DMS53 treated with DMSO at 0.1 percent for 48 hours (cell line): Measurements from ENCODE around the gene RASSF1.
"Not testable (repeated sequence)": the region's sequence is repeated elsewhere in the genome, so short reads cannot be mapped to it uniquely, and the experiment has no call there.

Experiments
- DNase-seq: peaks from one replicate; lab custom pipeline; 2025; ENCODE audit not compliant: unreplicated experiment; lab: John Stamatoyannopoulos, UW

The RASSF1 gene

DNA sequence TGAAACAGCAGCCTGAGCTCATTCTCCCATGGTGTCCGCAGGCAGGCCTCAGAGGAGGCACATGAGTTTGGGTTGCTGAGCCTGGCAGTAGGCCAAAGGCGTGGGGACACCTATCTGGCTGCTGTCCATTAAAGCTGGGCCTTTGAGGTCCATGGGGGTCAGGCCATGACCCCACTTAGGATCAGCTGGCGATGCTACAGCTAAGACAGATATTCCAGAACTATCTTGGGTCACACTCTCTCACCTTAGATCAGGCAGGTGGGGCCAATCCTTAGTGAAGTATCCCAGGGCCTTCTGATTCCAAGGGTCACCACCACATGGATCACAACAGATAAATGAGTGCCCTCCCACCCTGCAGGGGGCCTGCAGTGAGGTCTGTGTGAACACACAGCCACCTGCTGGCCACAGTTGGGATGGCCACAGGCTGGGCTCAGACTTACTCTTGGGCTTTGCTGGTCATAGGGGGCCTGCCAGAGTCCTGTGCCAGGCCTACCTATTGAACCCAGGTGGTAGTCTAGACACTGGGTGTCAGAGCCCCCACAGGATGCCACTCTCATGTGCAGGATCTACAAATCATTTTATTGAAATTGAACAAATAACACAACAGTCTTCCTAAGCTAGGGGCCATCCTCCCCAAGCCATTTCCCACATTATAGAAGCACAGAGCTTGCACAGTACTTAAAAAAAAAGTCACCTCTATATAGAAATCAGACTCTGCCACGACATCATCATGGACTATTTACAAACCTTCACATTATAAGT is 16.1 kb downstream of the RASSF1 start:
- DNase-seq, result no peak

DNA sequence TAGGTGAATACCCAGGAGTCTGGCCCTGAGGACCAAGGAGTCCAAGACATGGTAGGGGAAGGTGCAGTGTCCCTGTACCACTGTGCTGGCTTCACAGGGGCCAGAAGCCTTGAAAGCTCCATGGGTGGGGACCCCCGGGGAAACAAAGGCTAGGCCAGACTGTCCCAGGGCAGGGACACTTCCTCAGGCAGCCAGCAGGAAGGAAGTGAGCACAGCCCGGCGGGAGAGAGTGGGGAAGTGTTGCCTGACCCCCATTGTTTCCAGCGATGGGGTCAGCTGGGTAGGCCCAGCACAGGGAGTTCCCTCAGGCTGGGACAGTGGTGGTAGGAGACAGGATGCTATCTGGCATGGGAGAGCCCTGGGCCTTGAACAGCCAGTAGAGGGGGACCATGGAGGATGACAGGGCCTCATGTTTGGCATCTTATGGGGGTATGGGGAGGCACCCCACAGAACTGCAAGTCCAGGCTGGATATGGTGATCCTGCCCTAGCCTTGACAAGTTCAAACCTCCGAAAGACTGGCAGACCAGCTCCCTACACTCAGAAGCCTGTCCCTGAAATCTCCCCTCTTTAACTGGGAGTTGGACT is 16.9 kb downstream of the RASSF1 start:
- DNase-seq, result no peak

DNA sequence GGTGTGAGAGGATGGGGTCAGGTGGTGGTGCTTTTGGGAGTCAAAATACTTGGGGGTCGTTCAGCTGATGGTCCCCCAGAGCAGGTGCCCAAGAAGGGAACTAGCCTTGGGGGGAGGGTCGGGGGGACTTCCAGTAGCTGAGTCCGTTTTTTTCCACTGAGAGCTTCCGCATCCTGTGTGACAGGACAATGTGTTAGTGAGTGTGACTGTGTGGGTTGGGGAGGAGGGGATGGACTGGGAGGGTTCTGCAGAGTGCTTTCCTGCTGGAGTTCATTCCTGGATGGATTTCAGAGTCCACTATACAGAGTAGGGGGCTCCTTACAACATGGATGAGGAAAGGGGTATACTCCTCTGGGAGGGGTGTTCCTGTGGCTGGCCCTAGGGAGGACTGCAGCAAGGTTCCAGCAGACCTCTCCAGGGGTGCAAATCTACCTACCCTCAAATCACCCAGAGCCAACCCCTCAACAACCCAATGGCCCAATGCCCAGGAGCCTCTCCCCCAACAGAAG is 17.5 kb downstream of the RASSF1 start:
- no peak for DNase-seq

DNA sequence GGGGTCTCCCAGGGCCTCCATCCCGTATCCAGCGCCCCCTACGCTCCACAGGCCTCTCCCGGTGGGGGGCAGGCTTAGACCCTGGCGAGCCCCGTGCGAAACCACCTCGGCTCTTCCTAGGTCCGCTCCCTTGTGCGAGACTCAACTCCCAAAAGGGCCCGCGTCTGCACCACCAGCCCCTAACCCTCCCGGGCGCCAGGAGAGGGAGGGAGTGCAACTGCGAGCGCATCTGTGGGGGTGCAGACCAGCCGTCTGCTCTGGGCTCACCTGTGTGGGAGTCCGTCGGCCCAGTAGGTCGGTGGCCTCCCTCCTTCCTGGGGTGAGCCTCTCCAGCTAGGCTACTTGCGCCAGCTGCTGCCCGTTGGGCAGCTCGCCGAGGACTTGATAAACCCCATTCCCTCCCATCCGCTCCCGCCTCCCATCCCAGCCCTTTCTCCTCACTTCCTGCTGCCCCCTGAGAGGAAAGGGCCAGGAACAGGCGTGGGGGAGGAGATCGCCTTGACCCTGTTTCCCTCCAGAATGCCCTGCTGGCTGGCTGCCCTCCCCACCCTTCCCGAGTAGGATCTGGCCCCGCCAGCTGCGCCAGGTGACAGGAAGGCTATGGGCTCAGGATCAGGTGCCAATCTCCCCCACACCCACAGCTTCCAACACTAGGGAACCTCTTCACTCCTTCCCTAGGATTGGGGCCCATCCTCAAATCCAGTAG is 18.1 kb downstream of the RASSF1 start, which contains the start of gene HYAL2:
HYAL2 (minus strand) TSS at position 360 of the 706 bp plus-strand sequence. CDS start 2,256 bp downstream, outside the sequence.
- DNase-seq, result no peak

DNA sequence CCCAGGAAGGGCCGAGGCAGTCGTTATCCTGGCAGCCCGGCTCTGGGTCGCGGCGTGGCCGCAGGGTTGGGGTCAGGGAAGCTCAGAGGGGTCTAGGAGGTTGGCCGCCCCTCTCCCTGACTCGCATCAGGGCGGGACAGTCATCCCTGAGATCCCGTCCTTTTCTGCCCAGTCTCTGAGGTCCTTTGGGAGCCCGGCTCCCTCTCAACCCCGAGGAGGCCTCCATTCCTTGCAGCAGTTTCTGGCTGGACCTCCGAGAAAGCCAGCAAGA is 18.6 kb downstream of the RASSF1 start:
- no peak for DNase-seq

DNA sequence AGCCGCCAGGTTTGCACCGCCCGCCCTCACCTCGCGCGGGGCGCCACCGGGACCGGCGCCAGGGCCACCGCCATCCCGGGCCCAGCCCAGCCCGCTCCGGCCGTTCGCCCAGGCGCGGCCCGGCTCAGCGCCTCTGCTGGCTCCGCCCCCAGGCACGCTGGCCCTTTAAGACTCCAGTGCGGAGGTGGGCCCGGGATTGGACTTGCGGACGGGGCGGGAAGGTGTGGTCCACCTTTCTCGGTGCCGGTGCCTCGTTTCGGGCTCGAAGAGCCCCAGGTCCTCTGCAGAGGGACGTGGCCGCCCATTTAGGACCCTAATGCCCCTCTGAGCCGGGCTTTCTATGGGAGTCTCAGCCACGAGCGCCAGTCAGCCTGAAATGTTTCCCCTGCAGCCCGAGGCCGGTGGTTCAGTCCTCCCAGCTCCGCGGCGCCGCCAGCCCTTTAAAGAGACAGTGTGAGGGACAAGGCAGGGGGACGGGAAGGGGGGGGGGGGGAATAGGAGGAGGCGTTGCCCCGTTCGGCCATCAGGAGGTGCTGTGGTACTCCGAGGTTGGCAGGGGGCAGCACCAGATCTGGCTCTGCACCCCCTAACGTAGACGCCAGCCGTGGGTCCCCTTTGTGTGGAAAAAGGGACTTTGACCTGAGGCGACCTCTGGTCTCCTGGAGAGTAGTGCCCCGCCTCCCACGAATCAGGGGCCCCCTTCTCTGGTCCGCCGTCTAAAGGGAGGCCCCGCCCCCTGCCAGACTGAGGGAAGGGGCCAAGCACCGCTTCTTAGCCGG is 19.1 kb downstream of the RASSF1 start:
- DNase-seq, result peak; percentile 44

DNA sequence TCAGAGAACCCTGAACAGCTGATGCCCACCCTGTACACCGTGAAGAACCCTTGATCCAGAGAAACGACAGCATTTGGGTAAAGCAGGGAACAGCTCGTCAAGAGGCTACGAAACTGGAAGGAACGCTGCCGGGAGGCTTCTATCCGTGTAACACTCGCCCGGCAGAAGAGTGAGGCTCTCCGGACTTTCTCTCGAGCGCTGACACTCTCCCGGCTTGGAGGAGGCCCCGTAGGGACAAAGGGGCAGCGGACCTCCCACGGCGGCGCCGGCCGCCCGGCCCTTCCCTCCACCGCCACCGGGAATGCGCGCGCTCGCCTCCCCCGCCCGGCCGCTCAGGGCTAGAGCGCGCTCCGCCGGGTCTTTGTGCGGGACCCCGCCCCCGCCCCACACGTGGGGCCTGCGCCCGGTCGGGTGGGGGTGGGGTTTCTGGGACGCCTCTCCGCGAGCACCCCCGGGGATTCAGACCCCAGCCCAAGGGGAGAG is 19.7 kb downstream of the RASSF1 start:
- no peak for DNase-seq

DNA sequence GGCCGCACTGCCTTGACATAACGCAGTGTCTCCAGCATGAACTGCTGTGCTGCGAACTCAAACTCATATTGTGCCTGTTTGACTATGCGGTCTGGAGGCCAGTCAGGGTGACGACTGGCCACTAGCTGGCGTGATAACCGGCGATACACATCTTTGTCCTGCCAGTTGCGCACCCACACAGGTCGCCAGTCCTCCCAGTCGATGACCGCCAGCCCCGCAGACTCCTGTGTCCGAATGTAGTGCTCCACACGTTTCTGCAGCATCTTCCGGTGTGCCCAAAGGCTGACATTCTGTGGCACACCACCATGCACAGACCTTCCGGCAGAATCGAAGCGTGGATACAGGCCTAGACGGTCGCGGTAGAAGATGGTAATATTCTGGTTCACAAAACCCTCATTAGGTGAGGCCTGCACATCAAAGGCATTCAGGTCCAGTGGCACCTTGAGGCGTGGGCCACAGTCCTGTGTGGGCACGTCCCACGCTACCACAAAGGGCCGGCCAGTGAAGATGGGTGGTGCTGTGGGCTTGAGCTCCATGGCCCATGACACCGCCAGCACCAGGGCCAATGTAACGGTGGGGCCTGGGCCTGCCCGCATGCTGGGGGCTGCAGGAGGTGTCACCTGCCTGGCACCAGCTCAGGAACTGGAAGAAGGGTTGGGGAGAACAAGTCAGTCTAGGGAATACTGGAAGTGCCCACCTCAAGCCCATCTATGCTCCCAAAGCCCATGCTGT is 20.6 kb downstream of the RASSF1 start:
- DNase-seq, result no peak

DNA sequence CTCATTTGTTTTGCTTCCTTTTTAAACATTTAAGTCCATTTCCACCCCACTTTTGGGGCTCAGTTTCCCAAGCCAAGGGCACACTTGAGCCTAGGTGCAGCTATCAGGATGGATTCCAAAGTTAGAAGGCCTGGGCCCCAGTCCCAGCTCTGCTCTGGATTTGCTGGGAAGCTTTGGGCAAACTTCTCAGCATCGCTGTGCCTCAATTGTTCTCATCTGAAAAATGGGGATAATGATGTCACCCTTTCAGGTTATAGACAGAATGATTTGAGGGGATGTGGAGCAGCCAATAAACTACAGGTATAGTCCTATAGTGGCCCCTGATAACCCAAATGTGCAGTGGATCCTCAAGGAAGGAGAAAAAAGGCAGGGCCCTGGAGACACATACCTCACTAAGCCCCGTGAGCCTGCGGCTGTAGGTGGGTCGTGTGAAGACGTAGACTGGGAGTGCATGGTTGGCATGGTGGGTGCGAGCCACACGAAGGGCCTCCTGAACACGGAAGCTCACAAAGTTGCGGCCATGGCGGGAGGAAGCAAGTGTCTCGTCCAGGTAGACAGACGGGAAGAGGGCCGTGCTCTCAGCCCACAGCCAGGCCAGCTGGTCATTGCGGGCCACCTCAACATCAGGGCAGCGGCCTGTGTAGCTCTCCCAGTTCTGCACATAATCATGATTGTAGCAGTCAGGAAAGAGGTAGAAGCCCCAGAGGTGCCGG is 21.3 kb downstream of the RASSF1 start:
- no peak for DNase-seq

DNA sequence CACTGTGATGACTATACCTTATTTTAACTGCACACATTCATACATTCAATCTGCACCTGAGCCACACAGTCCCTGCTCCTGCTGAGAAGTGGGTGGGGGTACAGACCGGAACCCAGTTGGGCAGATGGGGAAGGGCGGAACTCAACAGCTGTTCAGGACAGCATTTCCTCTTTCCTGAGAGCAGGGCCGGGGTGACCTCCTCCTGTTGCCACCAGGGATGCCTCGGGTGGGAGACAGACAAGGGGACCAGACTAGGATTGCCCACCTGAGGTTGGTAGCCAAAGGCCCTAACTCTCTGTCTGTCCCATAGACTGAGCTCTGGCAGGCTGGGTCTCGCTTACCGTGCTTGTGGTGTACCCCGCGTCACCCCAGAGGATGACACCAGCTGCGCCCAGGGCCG is 22.0 kb downstream of the RASSF1 start:
- no peak for DNase-seq

DNA sequence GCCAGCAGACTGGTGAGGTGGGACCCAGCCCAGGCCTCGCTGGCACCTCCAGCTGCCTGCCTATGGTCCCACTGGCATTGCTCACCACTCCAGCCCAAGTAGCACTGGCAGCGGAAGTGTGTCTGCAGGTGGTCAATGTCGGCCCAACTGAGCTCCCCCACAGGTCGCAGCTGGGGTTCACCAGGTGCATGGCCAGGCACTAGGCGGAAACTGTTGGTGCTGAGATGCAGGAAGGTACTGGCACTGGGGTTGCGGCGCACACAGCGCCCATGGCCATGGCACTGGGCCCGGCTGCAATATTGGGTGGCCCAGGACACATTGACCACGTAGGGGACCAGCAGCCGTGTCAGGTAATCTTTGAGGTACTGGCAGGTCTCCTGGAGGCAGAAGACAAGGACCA is 22.5 kb downstream of the RASSF1 start:
- no peak for DNase-seq

DNA sequence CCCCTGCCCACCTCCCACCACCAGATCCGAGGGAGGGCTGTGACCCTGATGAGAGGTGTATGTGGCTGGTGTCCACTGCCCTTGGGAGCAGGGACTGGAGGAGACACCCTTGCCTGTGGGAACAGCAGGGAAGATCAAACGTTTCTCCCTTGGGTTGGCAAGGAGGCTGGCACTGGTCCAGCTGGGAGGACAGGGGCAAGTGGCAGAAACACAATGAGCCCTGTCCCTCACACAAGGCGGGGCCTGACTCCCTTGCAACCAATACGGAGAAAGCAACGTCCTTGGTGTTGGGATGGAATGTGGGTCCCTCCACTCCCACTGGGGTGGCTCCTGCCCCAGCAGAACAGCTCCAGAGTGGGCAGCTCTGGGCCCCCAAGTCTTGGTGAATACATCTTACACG is 23.3 kb downstream of the RASSF1 start:
- DNase-seq, result no peak

DNA sequence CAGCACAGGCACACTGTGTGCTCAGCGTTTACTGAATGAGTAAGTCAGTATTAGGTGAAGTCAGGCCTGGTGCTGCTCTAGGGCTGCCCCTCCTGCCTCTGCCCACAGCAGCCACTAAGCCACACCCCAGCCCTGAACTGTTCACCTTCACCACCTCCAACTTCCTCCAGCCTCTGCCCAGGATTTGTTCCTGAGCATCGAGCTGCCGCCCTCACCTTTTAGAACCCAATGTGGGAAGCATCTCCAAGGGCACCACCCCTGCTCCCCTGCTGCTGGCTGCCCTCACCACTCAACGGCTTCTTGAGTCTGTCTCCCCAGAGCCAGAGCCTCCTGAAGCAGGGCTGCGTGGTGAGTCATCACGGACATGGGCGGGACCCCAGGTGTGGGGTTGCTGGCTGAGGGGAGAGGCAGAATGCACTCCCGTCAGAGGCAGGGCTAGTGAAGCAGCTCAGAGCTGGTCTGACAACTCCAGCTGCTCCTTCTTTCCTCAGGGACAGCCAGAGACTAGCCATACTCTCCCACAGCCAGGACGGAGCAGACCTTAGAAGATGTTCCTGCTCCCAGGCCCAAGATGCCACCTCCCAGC is 23.9 kb downstream of the RASSF1 start:
- peak; percentile 15 for DNase-seq

DNA sequence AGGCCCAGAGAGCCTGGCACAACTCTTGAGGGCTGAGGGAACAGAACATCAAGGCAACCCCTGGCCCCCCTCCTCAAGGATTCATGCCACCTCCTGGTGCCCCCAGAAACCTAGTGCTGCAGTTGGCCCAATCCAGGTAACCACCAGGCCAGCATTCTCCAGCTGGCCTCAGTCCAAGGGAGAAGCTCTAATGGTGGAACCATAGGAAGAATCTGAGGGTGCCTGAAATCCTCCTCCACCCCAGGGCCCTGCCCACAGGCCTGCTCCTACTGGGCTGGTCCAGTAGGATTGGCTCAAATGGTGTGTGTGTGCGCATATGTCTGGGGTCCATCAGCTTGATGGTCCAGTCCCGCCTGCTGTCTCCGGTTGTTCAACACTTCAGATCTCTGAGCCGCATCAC is 25.8 kb downstream of the RASSF1 start:
- no peak for DNase-seq

DNA sequence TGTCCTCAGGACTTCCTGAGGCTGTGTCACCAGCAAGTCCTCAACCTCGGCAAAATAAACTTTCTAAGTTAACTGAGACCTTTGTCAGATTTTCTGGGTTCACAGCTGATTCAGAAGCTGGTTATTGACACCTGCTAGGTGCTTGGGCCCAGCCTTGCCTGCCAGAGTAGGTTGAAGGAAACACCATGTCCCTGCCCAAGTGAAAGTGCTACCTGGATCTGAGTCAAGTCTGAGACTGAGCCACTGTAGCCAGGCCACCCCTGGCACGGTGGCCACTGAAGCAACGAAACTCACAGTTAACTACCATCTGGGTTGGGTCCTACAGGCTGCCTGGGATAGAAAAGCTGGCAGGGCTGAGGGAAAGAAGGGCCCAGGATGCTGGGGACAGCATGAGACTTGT is 26.3 kb downstream of the RASSF1 start:
- DNase-seq, result no peak

DNA sequence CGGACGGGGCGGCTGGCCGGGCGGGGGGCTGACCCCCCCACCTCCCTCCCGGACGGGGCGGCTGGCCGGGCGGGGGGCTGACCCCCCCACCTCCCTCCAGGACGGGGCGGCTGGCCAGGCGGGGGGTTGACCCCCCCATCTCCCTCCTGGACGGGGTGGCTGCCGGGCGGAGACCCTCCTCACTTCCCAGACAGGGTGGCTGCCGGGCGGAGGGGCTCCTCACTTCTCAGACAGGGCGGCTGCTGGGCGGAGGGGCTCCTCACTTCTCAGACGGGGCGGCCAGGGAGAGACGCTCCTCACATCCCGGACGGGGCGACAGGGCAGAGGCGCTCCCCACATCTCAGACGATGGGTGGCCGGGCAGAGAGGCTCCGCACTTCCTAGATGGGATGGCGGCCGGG is 28.6 kb downstream of the RASSF1 start:
- DNase-seq, result not testable (repeated sequence)

DNA sequence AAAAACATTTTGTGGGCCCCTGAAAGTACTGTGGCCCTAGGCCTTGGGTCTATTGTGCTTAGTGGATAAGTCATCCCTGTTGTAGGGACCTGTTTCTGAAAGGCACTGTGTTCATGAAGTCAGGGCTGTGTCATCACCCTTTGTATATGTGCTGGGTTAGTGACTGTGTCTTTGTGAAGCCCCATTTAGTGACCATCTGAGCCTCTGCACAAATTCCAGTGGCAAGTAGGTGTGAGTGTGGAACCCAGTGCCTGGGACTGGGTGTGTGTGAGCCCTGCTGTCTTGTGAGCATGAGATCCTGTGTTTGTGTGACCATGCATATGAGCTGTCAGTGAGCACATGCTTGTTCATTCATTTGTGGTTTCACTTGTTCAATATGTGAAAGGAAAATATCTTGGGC is 36.0 kb downstream of the RASSF1 start:
- no peak for DNase-seq

DNA sequence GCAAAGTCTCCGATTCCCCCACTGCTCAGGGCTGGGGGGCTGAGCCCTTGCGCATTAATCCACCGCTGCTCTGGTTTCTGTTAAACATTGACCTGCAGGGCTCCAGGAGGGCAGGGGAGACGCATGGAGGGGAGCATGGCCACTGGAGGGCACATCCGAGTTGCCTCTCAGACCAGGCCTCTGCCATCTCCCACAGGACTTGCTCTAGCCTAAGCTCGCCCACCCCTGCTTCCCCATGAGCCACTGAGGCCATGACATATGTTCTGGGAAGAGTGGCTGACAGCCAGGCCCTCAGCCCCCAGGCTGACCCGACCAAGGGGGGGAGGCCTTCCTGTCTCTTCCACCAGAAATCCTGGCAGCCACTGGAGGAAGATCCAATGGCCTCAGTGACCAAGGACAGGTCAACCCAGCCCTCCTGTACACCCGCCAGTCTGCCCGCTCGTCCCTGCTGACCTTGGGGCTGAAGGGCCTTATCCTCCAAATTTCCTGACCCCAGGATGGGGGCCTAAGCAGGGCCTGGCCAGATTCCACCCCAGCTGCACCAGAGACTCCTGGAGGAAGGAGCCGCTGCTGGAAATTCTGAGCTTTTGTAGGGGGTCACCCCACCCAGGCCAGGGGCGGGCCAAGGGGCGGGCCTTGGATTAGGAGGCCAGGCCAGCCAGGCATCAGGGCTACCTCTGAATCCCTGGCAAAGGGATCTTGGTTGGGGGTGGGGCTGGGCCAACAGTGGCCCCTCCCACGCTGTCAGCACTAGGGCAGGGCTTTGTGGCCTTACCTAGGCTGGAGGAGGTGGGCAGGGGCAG is 37.4 kb downstream of the RASSF1 start, which contains the start of gene HYAL1:
HYAL1 (minus strand) TSS at position 562 of the 803 bp plus-strand sequence. CDS start 618 bp downstream, outside the sequence.
- DNase-seq, result no peak
